Activated T-cell treated with anti-CD3 and anti-CD28 coated beads, Interleukin-2, amount 50 U/mL, for 4 hours (primary cell): ENCODE results near the gene KIF14. TPM values are rescaled to one million over a fixed set of nuclear protein-coding genes. Genes with fewer than 3 reads are reported as not detected.
A peak's percentile ranks its signal among the peaks of the same experiment; 100 is the strongest.
"Not testable (repeated sequence)": the region's sequence is repeated elsewhere in the genome, so short reads cannot be mapped to it uniquely, and the experiment has no call there.

ENCODE experiments used
- ATAC-seq, 2 donors: fragments of 200-7000 bp; cut with Tn5 transposase; one replicate each; pipeline ENCODE4 v1.10.0; 2021
- DNase-seq: peaks from one replicate; pipeline ENCODE4 v3.0.0-alpha.2; 2020
- H3K27me3 Mint-ChIP-seq: one replicate; pipeline ENCODE4 v1.8.0; 2021; ENCODE audit warnings: low read depth, mixed read lengths
- H3K36me3 Mint-ChIP-seq: one replicate; pipeline ENCODE4 v1.8.0; 2022; ENCODE audit warnings: mixed read lengths; ENCODE audit not compliant: insufficient read depth
- H3K4me1 Mint-ChIP-seq: one replicate; pipeline ENCODE4 v1.8.0; 2021; ENCODE audit warnings: low read depth, mixed read lengths
- H3K4me3 Mint-ChIP-seq: one replicate; pipeline ENCODE4 v1.8.0; 2021; ENCODE audit warnings: mild to moderate bottlenecking, moderate library complexity, mixed read lengths
- H3K9me3 Mint-ChIP-seq: one replicate; pipeline ENCODE4 v1.8.0; 2021; ENCODE audit warnings: mixed read lengths
- total RNA-seq, 3 donors: library from RNA; stranded (reverse); gene quantifications; one replicate each; pipeline ENCODE4 v1.2.1, GENCODE V29; 2021

KIF14 gene
- total RNA-seq, 3 donors from 2014 or later = 1.0 to 1.5 (median 1.1) TPM

- Mint-ChIP-seq H3K9me3 (no peaks in the 10 kb centered on the region), H3K27me3 (no peaks in the 10 kb centered on the region), H3K36me3 (no peaks in the 10 kb centered on the region), H3K4me3 (no peak overlapping the region), H3K4me1 (peaks cover 37% of the 10 kb centered on the region)
- ATAC-seq (no peak), DNase-seq (no peak)
Measured at GRCh38 chr1:200624679-200625335, 4.3 kb upstream of the KIF14 start.

GRCh38 chr1:200619894-200620272 is 668 bp downstream of the KIF14 start:
- DNase-seq (no peak), ATAC-seq (no peak)
- peak overlapping the region; percentile 94 for H3K4me3 Mint-ChIP-seq
- H3K9me3 Mint-ChIP-seq = no peaks in the 10 kb centered on the region
- H3K27me3 Mint-ChIP-seq = no peaks in the 10 kb centered on the region
- no peaks in the 10 kb centered on the region for H3K36me3 Mint-ChIP-seq
- H3K4me1 Mint-ChIP-seq = peaks cover 10% of the 10 kb centered on the region

GRCh38 chr1:200610846-200611245 is 9.7 kb downstream of the KIF14 start:
- no peak overlapping the region for H3K4me3 Mint-ChIP-seq
- H3K9me3 Mint-ChIP-seq = no peaks in the 10 kb centered on the region
- DNase-seq (no peak), ATAC-seq (no peak)
- H3K27me3 Mint-ChIP-seq = no peaks in the 10 kb centered on the region
- H3K36me3 Mint-ChIP-seq = peaks cover 1% of the 10 kb centered on the region
- no peaks in the 10 kb centered on the region for H3K4me1 Mint-ChIP-seq

- ATAC-seq (no peak), DNase-seq (no peak)
- no peaks in the 10 kb centered on the region for H3K9me3 Mint-ChIP-seq
- no peaks in the 10 kb centered on the region for H3K36me3 Mint-ChIP-seq
- no peaks in the 10 kb centered on the region for H3K27me3 Mint-ChIP-seq
- H3K4me3 Mint-ChIP-seq = no peak overlapping the region
- H3K4me1 Mint-ChIP-seq = no peaks in the 10 kb centered on the region
Measured at GRCh38 chr1:200602632-200603031, 17.9 kb downstream of the KIF14 start.

- H3K9me3 Mint-ChIP-seq = no peaks in the 10 kb centered on the region
- H3K27me3 Mint-ChIP-seq = no peaks in the 10 kb centered on the region
- DNase-seq = no peak
- no peaks in the 10 kb centered on the region for H3K36me3 Mint-ChIP-seq
- no peak for ATAC-seq
- no peaks in the 10 kb centered on the region for H3K4me1 Mint-ChIP-seq
- no peak overlapping the region for H3K4me3 Mint-ChIP-seq
Measured at GRCh38 chr1:200590001-200590400, 30.6 kb downstream of the KIF14 start.

- no peaks in the 10 kb centered on the region for H3K4me1 Mint-ChIP-seq
- H3K9me3 Mint-ChIP-seq = no peaks in the 10 kb centered on the region
- H3K27me3 Mint-ChIP-seq = no peaks in the 10 kb centered on the region
- H3K36me3 Mint-ChIP-seq = no peaks in the 10 kb centered on the region
- ATAC-seq = no peak
- DNase-seq = no peak
- no peak overlapping the region for H3K4me3 Mint-ChIP-seq
Measured at GRCh38 chr1:200588698-200589097, 31.9 kb downstream of the KIF14 start.

GRCh38 chr1:200564319-200564718 is 56.2 kb downstream of the KIF14 start:
- Mint-ChIP-seq H3K9me3 (no peaks in the 10 kb centered on the region), H3K36me3 (no peaks in the 10 kb centered on the region), H3K4me1 (peaks cover 3% of the 10 kb centered on the region), H3K27me3 (no peaks in the 10 kb centered on the region), H3K4me3 (no peak overlapping the region)
- ATAC-seq (no peak), DNase-seq (no peak)

GRCh38 chr1:200561856-200562214 is 58.7 kb downstream of the KIF14 start:
- DNase-seq = no peak
- Mint-ChIP-seq H3K9me3 (no peaks in the 10 kb centered on the region), H3K4me3 (no peak overlapping the region)

GRCh38 chr1:200558866-200559459 is 61.6 kb downstream of the KIF14 start:
- no peaks in the 10 kb centered on the region for H3K36me3 Mint-ChIP-seq
- no peaks in the 10 kb centered on the region for H3K27me3 Mint-ChIP-seq
- H3K9me3 Mint-ChIP-seq = no peaks in the 10 kb centered on the region
- H3K4me1 Mint-ChIP-seq = peaks cover 3% of the 10 kb centered on the region
- no peak overlapping the region for H3K4me3 Mint-ChIP-seq
- DNase-seq (no peak), ATAC-seq (no peak)

More at GRCh38 chr1:200561856-200562214, 58.7 kb downstream of the KIF14 start:
- Mint-ChIP-seq H3K4me1 (peaks cover 3% of the 10 kb centered on the region), H3K36me3 (no peaks in the 10 kb centered on the region), H3K27me3 (no peaks in the 10 kb centered on the region)
- no peak for ATAC-seq

- Mint-ChIP-seq H3K27me3 (no peaks in the 10 kb centered on the region), H3K36me3 (no peaks in the 10 kb centered on the region), H3K4me3 (no peak overlapping the region), H3K9me3 (no peaks in the 10 kb centered on the region), H3K4me1 (no peaks in the 10 kb centered on the region)
- DNase-seq (no peak), ATAC-seq (no peak)
Measured at GRCh38 chr1:200556002-200556401, 64.5 kb downstream of the KIF14 start.

GRCh38 chr1:200552737-200553136 is 67.8 kb downstream of the KIF14 start:
- not testable (repeated sequence) for DNase-seq, H3K9me3 Mint-ChIP-seq, H3K36me3 Mint-ChIP-seq, H3K4me3 Mint-ChIP-seq, H3K4me1 Mint-ChIP-seq, H3K27me3 Mint-ChIP-seq, ATAC-seq

GRCh38 chr1:200550367-200550766 is 70.2 kb downstream of the KIF14 start:
- DNase-seq (no peak), ATAC-seq (no peak)
- no peaks in the 10 kb centered on the region for H3K27me3 Mint-ChIP-seq
- H3K36me3 Mint-ChIP-seq = no peaks in the 10 kb centered on the region
- H3K9me3 Mint-ChIP-seq = no peaks in the 10 kb centered on the region
- H3K4me1 Mint-ChIP-seq = peaks cover 12% of the 10 kb centered on the region
- no peak overlapping the region for H3K4me3 Mint-ChIP-seq

- no peaks in the 10 kb centered on the region for H3K9me3 Mint-ChIP-seq
- no peak for ATAC-seq
- peaks cover 2% of the 10 kb centered on the region for H3K27me3 Mint-ChIP-seq
- no peak overlapping the region for H3K4me3 Mint-ChIP-seq
- H3K4me1 Mint-ChIP-seq = peaks cover 12% of the 10 kb centered on the region
- DNase-seq = no peak
- no peaks in the 10 kb centered on the region for H3K36me3 Mint-ChIP-seq
Measured at GRCh38 chr1:200547386-200547785, 73.2 kb downstream of the KIF14 start.

- ATAC-seq (no peak), DNase-seq (no peak)
- H3K36me3 Mint-ChIP-seq = no peaks in the 10 kb centered on the region
- no peaks in the 10 kb centered on the region for H3K9me3 Mint-ChIP-seq
- peaks cover 12% of the 10 kb centered on the region for H3K4me1 Mint-ChIP-seq
- peaks cover 2% of the 10 kb centered on the region for H3K27me3 Mint-ChIP-seq
- no peak overlapping the region for H3K4me3 Mint-ChIP-seq
Measured at GRCh38 chr1:200546577-200546976, 74.0 kb downstream of the KIF14 start.

- Mint-ChIP-seq H3K4me3 (no peak overlapping the region), H3K27me3 (peaks cover 2% of the 10 kb centered on the region), H3K36me3 (no peaks in the 10 kb centered on the region), H3K4me1 (peaks cover 8% of the 10 kb centered on the region), H3K9me3 (no peaks in the 10 kb centered on the region)
- DNase-seq (no peak), ATAC-seq (no peak)
Measured at GRCh38 chr1:200542162-200542561, 78.4 kb downstream of the KIF14 start.
